ENCODE data around the gene IGF1. TPM values are rescaled to one million over a fixed set of nuclear protein-coding genes. Genes with fewer than 3 reads are reported as not detected.

IGF1 gene
- total and polyA plus RNA-seq, 2 experiments from 2014 or later = 2.3 to 2.9 TPM

GRCh38 chr12:102421802-102422583 lies 58.4 kb downstream of the IGF1 start:
- DNase-seq = no peak
- TF ChIP-seq EZH2phosphoT487 (IDR thresholded peaks at IDR 0.05; ENCODE audit: insufficient read depth, low read depth) (no peak), EZH2 (IDR thresholded peaks at IDR 0.05; ENCODE audit: insufficient read depth, poor library complexity, severe bottlenecking) (no peak)
- in situ Hi-C loops (cut with MboI) = no loop called here

GRCh38 chr12:102419094-102419764 lies 61.1 kb downstream of the IGF1 start:
- Histone ChIP-seq H3K27ac (no peak overlapping the region), H3K79me2 (ENCODE audit: insufficient read depth) (no peaks in the 10 kb centered on the region), H3K9me2 (ENCODE audit: insufficient read depth) (no peaks in the 10 kb centered on the region), H4K20me1 (ENCODE audit: insufficient read depth) (no peaks in the 10 kb centered on the region), H3K36me3 (ENCODE audit: low read depth) (no peaks in the 10 kb centered on the region), H3K4me1 (ENCODE audit: insufficient read depth) (0 out of 2 replicates have a peak, but pooled peaks cover 4% of the 10 kb centered on the region), H3F3A (ENCODE audit: insufficient read depth) (no peaks in the 10 kb centered on the region), H3K4me3 (no peak overlapping the region), H2AFZ (no peak overlapping the region), H3K9ac (no peak overlapping the region), H3K9me3 (ENCODE audit: low read depth) (no peaks in the 10 kb centered on the region), H3K27me3 (replicated peaks; ENCODE audit: insufficient read depth) (no peaks in the 10 kb centered on the region), H3K4me2 (ENCODE audit: unreplicated experiment) (no peak overlapping the region)
- DNase-seq = no peak
- in situ Hi-C loops (cut with MboI) = no loop called here
- 78 to 80% methylated on average over 11 of the region's 11 CpGs for WGBS, 2 experiments (ENCODE audit: low coverage in 1 of 2, low lambda C conversion rate in 2 of 2, missing lambda C conversion rate in 2 of 2)
- TF ChIP-seq EZH2phosphoT487 (IDR thresholded peaks at IDR 0.05; ENCODE audit: insufficient read depth, low read depth) (no peak), EZH2 (IDR thresholded peaks at IDR 0.05; ENCODE audit: insufficient read depth, poor library complexity, severe bottlenecking) (no peak)

More at GRCh38 chr12:102421802-102422583, 58.4 kb downstream of the IGF1 start:
- Histone ChIP-seq H3K9ac (no peak overlapping the region), H3K4me2 (ENCODE audit: unreplicated experiment) (no peak overlapping the region), H3K36me3 (ENCODE audit: low read depth) (no peaks in the 10 kb centered on the region), H3K79me2 (ENCODE audit: insufficient read depth) (no peaks in the 10 kb centered on the region), H3F3A (ENCODE audit: insufficient read depth) (peaks cover 15% of the 10 kb centered on the region), H2AFZ (no peak overlapping the region), H3K4me3 (no peak overlapping the region), H3K9me3 (ENCODE audit: low read depth) (no peaks in the 10 kb centered on the region), H3K9me2 (ENCODE audit: insufficient read depth) (no peaks in the 10 kb centered on the region), H3K4me1 (ENCODE audit: insufficient read depth) (peaks cover 14% of the 10 kb centered on the region; the same call in 1 of the 2 replicates), H3K27me3 (replicated peaks; ENCODE audit: insufficient read depth) (no peaks in the 10 kb centered on the region), H4K20me1 (ENCODE audit: insufficient read depth) (no peaks in the 10 kb centered on the region), H3K27ac (no peak overlapping the region)
- 59 to 70% methylated on average over 5 of the region's 5 CpGs for whole genome bisulfite sequencing, 2 experiments (ENCODE audit: low coverage in 1 of 2, low lambda C conversion rate in 2 of 2, missing lambda C conversion rate in 2 of 2)

GRCh38 chr12:102417055-102417454 lies 63.3 kb downstream of the IGF1 start:
- H3K27ac ChIP-seq = no peak overlapping the region
- in situ Hi-C loops (cut with MboI) = no loop called here
- no peak overlapping the region for H3K4me3 ChIP-seq
- H3K36me3 ChIP-seq (ENCODE audit: low read depth) = no peaks in the 10 kb centered on the region
- 0 out of 2 replicates have a peak, but pooled peaks cover 4% of the 10 kb centered on the region for H3K4me1 ChIP-seq (ENCODE audit: insufficient read depth)
- no peaks in the 10 kb centered on the region for H3K9me2 ChIP-seq (ENCODE audit: insufficient read depth)
- H4K20me1 ChIP-seq (ENCODE audit: insufficient read depth) = no peaks in the 10 kb centered on the region
- H2AFZ ChIP-seq = no peak overlapping the region
- TF ChIP-seq EZH2 (IDR thresholded peaks at IDR 0.05; ENCODE audit: insufficient read depth, poor library complexity, severe bottlenecking) (no peak), EZH2phosphoT487 (IDR thresholded peaks at IDR 0.05; ENCODE audit: insufficient read depth, low read depth) (no peak)
- H3K9ac ChIP-seq = no peak overlapping the region
- H3F3A ChIP-seq (ENCODE audit: insufficient read depth) = no peaks in the 10 kb centered on the region
- H3K27me3 ChIP-seq (replicated peaks; ENCODE audit: insufficient read depth) = no peaks in the 10 kb centered on the region
- H3K4me2 ChIP-seq (ENCODE audit: unreplicated experiment) = no peak overlapping the region
- DNase-seq = no peak
- H3K9me3 ChIP-seq (ENCODE audit: low read depth) = no peaks in the 10 kb centered on the region
- 79 to 82% methylated on average over 2 of the region's 2 CpGs for WGBS, 2 experiments (ENCODE audit: low coverage in 1 of 2, low lambda C conversion rate in 2 of 2, missing lambda C conversion rate in 2 of 2)
- H3K79me2 ChIP-seq (ENCODE audit: insufficient read depth) = no peaks in the 10 kb centered on the region

GRCh38 chr12:102415515-102415914 lies 64.8 kb downstream of the IGF1 start:
- Histone ChIP-seq H3K9ac (no peak overlapping the region), H3K79me2 (ENCODE audit: insufficient read depth) (no peaks in the 10 kb centered on the region), H3K9me3 (ENCODE audit: low read depth) (no peaks in the 10 kb centered on the region), H2AFZ (no peak overlapping the region), H3K27me3 (replicated peaks; ENCODE audit: insufficient read depth) (no peaks in the 10 kb centered on the region), H4K20me1 (ENCODE audit: insufficient read depth) (no peaks in the 10 kb centered on the region), H3K27ac (no peak overlapping the region), H3K4me2 (ENCODE audit: unreplicated experiment) (no peak overlapping the region), H3K9me2 (ENCODE audit: insufficient read depth) (no peaks in the 10 kb centered on the region), H3K36me3 (ENCODE audit: low read depth) (no peaks in the 10 kb centered on the region), H3K4me1 (ENCODE audit: insufficient read depth) (0 out of 2 replicates have a peak, but pooled peaks cover 4% of the 10 kb centered on the region), H3F3A (ENCODE audit: insufficient read depth) (no peaks in the 10 kb centered on the region), H3K4me3 (no peak overlapping the region)
- TF ChIP-seq EZH2phosphoT487 (IDR thresholded peaks at IDR 0.05; ENCODE audit: insufficient read depth, low read depth) = no peak
- TF ChIP-seq EZH2 (IDR thresholded peaks at IDR 0.05; ENCODE audit: insufficient read depth, poor library complexity, severe bottlenecking) = no peak
- in situ Hi-C loops (cut with MboI) = no loop called here
- DNase-seq = no peak
- 18 to 31% methylated on average over 1 of the region's 1 CpG for whole genome bisulfite sequencing, 2 experiments (ENCODE audit: low coverage in 1 of 2, low lambda C conversion rate in 2 of 2, missing lambda C conversion rate in 2 of 2)
